IMR-90 (cell line): Measurements from ENCODE around the gene ZCCHC24. TPM values are rescaled to one million over a fixed set of nuclear protein-coding genes. Genes with fewer than 3 reads are reported as not detected.
"Not testable (repeated sequence)": the region's sequence is repeated elsewhere in the genome, so short reads cannot be mapped to it uniquely, and the experiment has no call there.

Source experiments
- ATAC-seq: fragments of 200-7000 bp; cut with Tn5 transposase; 2 replicates; pipeline ENCODE4 v1.9.1; 2020; ENCODE audit warnings: low read depth, mild to moderate bottlenecking, moderate library complexity
- BruUV-seq: library from RNA; stranded (reverse); fragments of 400-500 nt; replicated peaks from 2 replicates; lab custom pipeline; 2021; lab: Mats Ljungman, UMichigan
- CTCF ChIA-PET: fragments of 300-600 bp; formaldehyde crosslinking; extraction: SDS; loops from one replicate; lab custom pipeline; 2021; ENCODE audit warnings: antibody characterized with exemption; lab: Yijun Ruan, JAX
- POLR2A ChIA-PET: fragments of 300-600 bp; sonication (Branson Sonifier 250); formaldehyde crosslinking; loops from one replicate; lab custom pipeline; 2022; ENCODE audit warnings: antibody characterized with exemption; ENCODE audit not compliant: unreplicated experiment; lab: Charles Lee
- DNase-seq: peaks from one replicate; pipeline ENCODE4 v3.0.0; 2013
- H2AFZ ChIP-seq: replicated peaks from 2 replicates; pipeline ENCODE3; 2013; ENCODE audit warnings: low read length, mild to moderate bottlenecking; ENCODE audit not compliant: poor library complexity
- H2AK5ac ChIP-seq: 2 replicates; pipeline ENCODE4 v1.6.1; 2013; ENCODE audit warnings: low read depth, low read length, inconsistent platforms
- H2AK9ac ChIP-seq: replicated peaks from 2 replicates; pipeline ENCODE3; 2013; ENCODE audit warnings: mild to moderate bottlenecking, low read depth, low read length, moderate library complexity; ENCODE audit not compliant: poor library complexity
- H2BK120ac ChIP-seq: 2 replicates; pipeline ENCODE4 v1.6.1; 2013; ENCODE audit warnings: low read depth, low read length, inconsistent platforms
- H2BK15ac ChIP-seq: 3 replicates; pipeline ENCODE4 v1.6.1; 2013; ENCODE audit warnings: low read depth, low read length, inconsistent platforms
- H2BK20ac ChIP-seq: 2 replicates; pipeline ENCODE4 v1.6.1; 2013; ENCODE audit warnings: low read depth, mild to moderate bottlenecking, inconsistent platforms, low read length, moderate library complexity
- H2BK5ac ChIP-seq: 2 replicates; pipeline ENCODE4 v1.6.1; 2013; ENCODE audit warnings: mild to moderate bottlenecking, low read depth, low read length, inconsistent platforms; ENCODE audit not compliant: poor library complexity, severe bottlenecking
- H3K14ac ChIP-seq: replicated peaks from 2 replicates; pipeline ENCODE4 v1.6.1; 2013; ENCODE audit warnings: low read depth, low read length, inconsistent platforms
- H3K18ac ChIP-seq: 2 replicates; pipeline ENCODE4 v1.6.1; 2013; ENCODE audit warnings: low read depth, low read length, control low read depth
- H3K23ac ChIP-seq: 2 replicates; pipeline ENCODE4 v1.6.1; 2013; ENCODE audit warnings: low read depth, low read length, inconsistent platforms
- H3K27ac ChIP-seq: 2 replicates; pipeline ENCODE4 v1.5.1; 2013; ENCODE audit warnings: mild to moderate bottlenecking, control low read depth, low read length; ENCODE audit not compliant: insufficient read depth
- H3K27me3 ChIP-seq: 2 replicates; pipeline ENCODE4 v1.6.1; 2013; ENCODE audit warnings: low read length; ENCODE audit not compliant: control insufficient read depth, insufficient read depth
- H3K36me3 ChIP-seq: 2 replicates; pipeline ENCODE4 v1.6.1; 2013; ENCODE audit warnings: low read length, mixed read lengths; ENCODE audit not compliant: control insufficient read depth, insufficient read depth
- H3K4ac ChIP-seq: 2 replicates; pipeline ENCODE4 v1.6.1; 2013; ENCODE audit warnings: low read depth, low read length, inconsistent platforms
- H3K4me1 ChIP-seq: 2 replicates; pipeline ENCODE4 v1.6.1; 2013; ENCODE audit warnings: low read length, mixed read lengths; ENCODE audit not compliant: control insufficient read depth, insufficient read depth
- H3K4me2 ChIP-seq: 2 replicates; pipeline ENCODE4 v1.6.1; 2013; ENCODE audit warnings: low read depth, mild to moderate bottlenecking, control low read depth, low read length, moderate library complexity
- H3K4me3 ChIP-seq: 2 replicates; pipeline ENCODE4 v1.5.1; 2013; ENCODE audit warnings: low read depth, mild to moderate bottlenecking, control low read depth, low read length, moderate library complexity; ENCODE audit not compliant: insufficient read depth
- H3K56ac ChIP-seq: 2 replicates; pipeline ENCODE4 v1.6.1; 2013; ENCODE audit warnings: low read length, inconsistent platforms; ENCODE audit not compliant: insufficient read depth; ENCODE audit errors: extremely low read depth
- H3K79me1 ChIP-seq, 2 experiments: 2 replicates each; pipeline ENCODE4 v1.6.1; 2013; ENCODE audit warnings: low read length in 2 of 2, inconsistent platforms in 1 of 2, low read depth in 1 of 2
- H3K9ac ChIP-seq: 2 replicates; pipeline ENCODE4 v1.6.1; 2013; ENCODE audit warnings: low read depth, low read length, control low read depth
- H3K9me1 ChIP-seq: 2 replicates; pipeline ENCODE4 v1.6.1; 2013; ENCODE audit warnings: low read length, inconsistent platforms; ENCODE audit not compliant: insufficient read depth
- H3K9me3 ChIP-seq: 2 replicates; pipeline ENCODE4 v1.6.1; 2013; ENCODE audit warnings: low read length; ENCODE audit not compliant: control insufficient read depth, insufficient read depth
- H4K20me1 ChIP-seq: 2 replicates; pipeline ENCODE4 v1.6.1; 2013; ENCODE audit warnings: low read length, inconsistent platforms; ENCODE audit not compliant: insufficient read depth
- H4K5ac ChIP-seq: 2 replicates; pipeline ENCODE4 v1.6.1; 2013; ENCODE audit warnings: mild to moderate bottlenecking, low read depth, low read length, control low read depth
- H4K8ac ChIP-seq, 2 experiments: 2 replicates each; pipeline ENCODE4 v1.6.1; 2013; ENCODE audit warnings: low read depth in 2 of 2, low read length in 2 of 2, control low read depth in 1 of 2, inconsistent platforms in 1 of 2
- H4K91ac ChIP-seq: 2 replicates; pipeline ENCODE4 v1.6.1; 2013; ENCODE audit warnings: low read depth, low read length, inconsistent platforms; ENCODE audit not compliant: insufficient read depth
- BHLHE40 ChIP-seq: fragments of 150-350 bp; IDR thresholded peaks from 2 replicates; pipeline ENCODE4 v1.6.1; 2016; ENCODE audit warnings: mild to moderate bottlenecking, low read depth, low read length
- CEBPB ChIP-seq: IDR thresholded peaks from 2 replicates; pipeline ENCODE4 v1.6.1; 2012; ENCODE audit warnings: low read depth, low read length, improper control_type of control experiment
- CHD1 ChIP-seq: IDR thresholded peaks from 2 replicates; pipeline ENCODE4 v1.6.1; 2012; ENCODE audit warnings: low read depth, low read length, improper control_type of control experiment
- POLR2A ChIP-seq: IDR thresholded peaks from 2 replicates; pipeline ENCODE4 v1.6.1; 2012; ENCODE audit warnings: mild to moderate bottlenecking, low read depth, low read length
- RAD21 ChIP-seq: IDR thresholded peaks from 2 replicates; pipeline ENCODE4 v1.6.1; 2012; ENCODE audit warnings: low read length, improper control_type of control experiment
- RCOR1 ChIP-seq: IDR thresholded peaks from 2 replicates; pipeline ENCODE4 v1.6.1; 2012; ENCODE audit warnings: mild to moderate bottlenecking, low read length, improper control_type of control experiment; ENCODE audit not compliant: insufficient replicate concordance
- RFX5 ChIP-seq: IDR thresholded peaks from 2 replicates; pipeline ENCODE4 v1.8.0; 2012; ENCODE audit warnings: low read depth, mild to moderate bottlenecking, low read length, moderate library complexity
- WGBS, 2 experiments: methylation state at CpG; one replicate each; pipeline versions ENCODE4 v1.1.5 to v1.1.7; 2013; ENCODE audit warnings: missing lambda C conversion rate in 2 of 2; ENCODE audit not compliant: insufficient read length in 1 of 2; ENCODE audit errors: extremely low coverage in 2 of 2; 5-methylcytosine and 5-hydroxymethylcytosine counted together
- dilution Hi-C: fragments of 300-500 bp; cut with HindIII; formaldehyde crosslinking; loops from one replicate; pipeline ENCODE4 v1.14.3; 2018; ENCODE audit warnings: low sequenced_read_pairs; ENCODE audit not compliant: unreplicated experiment
- in situ Hi-C: fragments of 300-500 bp; cut with MboI; formaldehyde crosslinking; loops from 3 replicates; pipeline ENCODE4 v1.14.3; 2019; ENCODE audit warnings: low sequenced_read_pairs, inconsistent platforms, mixed read lengths
- intact Hi-C: fragments of 100-400 bp; cut with micrococcal nuclease; formaldehyde crosslinking; loops from 2 replicates; pipeline ENCODE4 v1.10.0; 2022
- polyA plus RNA-seq, 3 experiments: library from polyadenylated mRNA; depleted of rRNA; stranded (reverse); fragments of >200 nt; gene quantifications; 2 replicates each; pipeline ENCODE4 v1.2.3, GENCODE V29; 2012; ENCODE audit warnings: low replicate concordance in 1 of 3
- total RNA-seq: library from RNA; depleted of rRNA; stranded (reverse); fragments of >200 nt; gene quantifications from 2 replicates; pipeline ENCODE4 v1.2.3, GENCODE V29; 2012

The ZCCHC24 gene
- total and polyA plus RNA-seq, 2 of the 4 experiments (the other 2 are of a cell fraction), result 15.1 to 25.9 TPM

DNA sequence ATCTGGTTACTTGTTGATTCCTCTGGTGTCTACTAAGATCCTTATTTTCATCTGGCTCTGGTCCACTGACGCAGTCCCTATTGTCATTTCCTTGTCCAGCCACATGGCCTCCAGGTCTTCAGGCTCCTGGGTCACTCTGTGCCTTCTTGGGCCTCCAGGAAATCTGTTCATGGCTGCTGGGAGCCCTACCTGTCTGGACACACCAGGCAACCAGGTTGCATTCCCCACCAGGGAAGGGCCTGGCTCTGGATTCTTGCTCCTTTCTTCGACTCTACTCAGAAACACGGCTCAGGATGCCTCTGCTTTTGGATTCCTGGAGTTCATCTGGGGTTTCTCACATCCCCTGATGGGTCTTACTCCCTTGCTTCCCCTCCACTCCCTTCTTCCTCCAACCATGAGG is 106.2 kb downstream of the ZCCHC24 start:
- Histone ChIP-seq H3K4me1 (0 out of 2 replicates have a peak, but pooled peaks cover 3% of the 10 kb centered on the region), H2BK15ac (no peak overlapping the region; the same call in 2 of the 3 replicates), H4K20me1 (no peaks in the 10 kb centered on the region), H3K56ac (no peak overlapping the region), H3K23ac (no peak overlapping the region), H3K79me1 (no peaks in the 10 kb centered on the region; a peak in 1 of 4 replicates), H4K91ac (no peak overlapping the region), H2AFZ (no peak overlapping the region), H3K14ac (no peak overlapping the region), H3K9me3 (no peaks in the 10 kb centered on the region), H2BK20ac (no peak overlapping the region), H3K4me2 (no peak overlapping the region), H3K18ac (no peak overlapping the region), H2AK5ac (no peak overlapping the region), H4K8ac (no peak overlapping the region), H3K27me3 (no peaks in the 10 kb centered on the region), H2AK9ac (no peak overlapping the region), H3K36me3 (no peaks in the 10 kb centered on the region), H3K4me3 (no peak overlapping the region), H3K9me1 (peaks cover 8% of the 10 kb centered on the region; the same call in 1 of the 2 replicates), H2BK5ac (no peak overlapping the region), H3K4ac (no peak overlapping the region), H2BK120ac (no peak overlapping the region), H4K5ac (no peak overlapping the region), H3K27ac (no peak overlapping the region), H3K9ac (no peak overlapping the region)
- POLR2A ChIA-PET, result no interaction called here
- TF ChIP-seq RAD21 (no peak), RCOR1 (no peak), CEBPB (no peak), BHLHE40 (no peak), CHD1 (no peak), RFX5 (no peak), POLR2A (no peak)
- intact Hi-C loops (no loop called here), dilution Hi-C loops (no loop called here), in situ Hi-C loops (no loop called here)
- ATAC-seq, result no peak
- CTCF ChIA-PET, result no interaction called here
- WGBS, 2 experiments, result 86% methylated on average over 2 of the region's 3 CpGs; no CpG with 5 or more reads in 1 of the 2 experiments
- no peak for DNase-seq
- no TSS peak for BruUV-seq

GRCh38 chr10:79337783-79338469 is 107.5 kb downstream of the ZCCHC24 start:
- H3K56ac ChIP-seq, H3K27me3 ChIP-seq, H4K5ac ChIP-seq, H3K18ac ChIP-seq, H3K14ac ChIP-seq, H4K91ac ChIP-seq, dilution Hi-C loops, H3K79me1 ChIP-seq, H3K4me2 ChIP-seq, DNase-seq, intact Hi-C loops, CTCF ChIA-PET, H3K36me3 ChIP-seq, BruUV-seq, H2BK20ac ChIP-seq, H3K27ac ChIP-seq, H3K4me1 ChIP-seq, H4K20me1 ChIP-seq, H3K9me3 ChIP-seq, H2BK15ac ChIP-seq, H2AK5ac ChIP-seq, H2AK9ac ChIP-seq, H3K9ac ChIP-seq, H4K8ac ChIP-seq, in situ Hi-C loops, POLR2A ChIA-PET, ATAC-seq, H3K23ac ChIP-seq, H3K4me3 ChIP-seq: not testable (repeated sequence)
- H3K9me1 ChIP-seq, result peaks cover 12% of the 10 kb centered on the region; the same call in 1 of the 2 replicates
- H2AFZ ChIP-seq, result peak overlapping the region; percentile 39
- H2BK5ac ChIP-seq, result peak overlapping the region; percentile 60
- H2BK120ac ChIP-seq, result peak overlapping the region; percentile 10; the same call in 1 of the 2 replicates
- H3K4ac ChIP-seq, result peak overlapping the region; percentile 29; the same call in 1 of the 2 replicates
- WGBS, 2 experiments, result 100% methylated on average over 1 of the region's 11 CpGs; no CpG with 5 or more reads in 1 of the 2 experiments
